Left renal pelvis (tissue), 4 donors: ENCODE data around the gene NUP42. TPM values are rescaled to one million over a fixed set of nuclear protein-coding genes. Genes with fewer than 3 reads are reported as not detected.

Experiments
- DNase-seq, 4 donors: peaks; one replicate each; pipeline ENCODE4 v3.0.0-alpha.2; 2013; ENCODE audit warnings: low read depth in 4 of 4, low spot score in 3 of 4
- polyA plus RNA-seq, 4 donors: library from polyadenylated mRNA; unstranded; fragments of 120-200 nt; gene quantifications; one replicate each; pipeline ENCODE4 v1.2.1, GENCODE V29; 2013; ENCODE audit not compliant: insufficient read length in 4 of 4

NUP42 gene
- polyA plus RNA-seq, 4 donors = 55.8 to 85.1 (median 61.5) TPM

DNA sequence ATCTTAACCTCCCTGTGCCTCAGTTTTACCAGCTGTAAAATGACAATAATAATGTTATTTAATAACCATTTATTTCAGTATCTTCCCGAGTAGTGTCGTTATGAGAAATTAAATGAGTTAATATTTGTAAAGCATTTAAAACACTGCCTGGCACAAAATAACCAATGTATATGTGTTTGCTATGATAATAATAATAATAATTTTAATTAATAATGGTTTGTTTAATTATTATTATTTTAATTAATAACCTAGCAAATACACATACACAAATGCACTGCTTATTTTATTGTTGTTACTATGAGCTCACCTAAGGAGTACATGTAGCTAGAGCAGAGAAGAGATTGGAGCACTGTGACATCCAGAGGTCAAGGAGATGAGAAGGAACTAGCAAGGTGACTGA is 46.6 kb downstream of the NUP42 start:
- DNase-seq = no peak

DNA sequence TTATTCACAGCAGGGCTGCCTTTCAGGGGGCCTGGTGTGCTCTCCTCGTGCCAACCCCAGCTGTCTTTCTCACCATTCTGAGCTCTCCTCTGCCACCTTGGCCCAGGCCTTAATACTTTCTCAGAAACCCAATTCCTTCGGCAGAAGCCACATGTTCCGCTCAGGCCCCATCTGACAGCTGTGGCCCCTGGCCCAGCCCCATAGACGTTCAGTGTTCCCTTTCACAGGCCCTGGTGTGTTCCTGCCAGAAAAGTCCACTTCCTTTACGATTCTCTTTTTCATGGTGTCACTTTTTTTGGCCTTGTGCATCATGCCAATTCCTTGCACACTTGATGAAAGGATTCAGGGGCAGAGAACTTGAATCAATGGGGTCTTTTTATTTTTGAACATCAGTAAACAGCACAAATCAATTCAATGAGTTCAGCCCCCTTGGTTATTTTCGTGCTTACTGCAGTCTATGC is 48.8 kb downstream of the NUP42 start:
- no peak for DNase-seq

DNA sequence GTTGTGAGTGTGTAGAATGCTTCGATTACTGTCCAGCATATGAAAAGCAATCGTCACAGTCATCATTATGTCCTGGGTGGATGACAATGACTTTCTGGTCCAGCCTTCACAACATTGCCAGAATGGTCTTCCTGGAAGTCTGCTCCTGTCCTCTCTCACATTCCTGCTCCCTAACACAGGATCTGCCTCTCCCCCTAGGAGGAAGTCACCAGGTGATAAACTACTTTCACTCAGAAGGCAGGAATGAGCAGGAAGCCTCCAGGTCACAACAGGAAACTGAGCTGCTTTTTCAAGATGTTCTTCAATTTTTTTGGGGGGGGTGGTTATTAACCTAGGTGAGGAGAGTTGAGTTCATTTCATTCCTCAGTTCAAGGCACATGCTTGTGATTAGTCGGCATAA is 51.1 kb downstream of the NUP42 start:
- DNase-seq = no peak

DNA sequence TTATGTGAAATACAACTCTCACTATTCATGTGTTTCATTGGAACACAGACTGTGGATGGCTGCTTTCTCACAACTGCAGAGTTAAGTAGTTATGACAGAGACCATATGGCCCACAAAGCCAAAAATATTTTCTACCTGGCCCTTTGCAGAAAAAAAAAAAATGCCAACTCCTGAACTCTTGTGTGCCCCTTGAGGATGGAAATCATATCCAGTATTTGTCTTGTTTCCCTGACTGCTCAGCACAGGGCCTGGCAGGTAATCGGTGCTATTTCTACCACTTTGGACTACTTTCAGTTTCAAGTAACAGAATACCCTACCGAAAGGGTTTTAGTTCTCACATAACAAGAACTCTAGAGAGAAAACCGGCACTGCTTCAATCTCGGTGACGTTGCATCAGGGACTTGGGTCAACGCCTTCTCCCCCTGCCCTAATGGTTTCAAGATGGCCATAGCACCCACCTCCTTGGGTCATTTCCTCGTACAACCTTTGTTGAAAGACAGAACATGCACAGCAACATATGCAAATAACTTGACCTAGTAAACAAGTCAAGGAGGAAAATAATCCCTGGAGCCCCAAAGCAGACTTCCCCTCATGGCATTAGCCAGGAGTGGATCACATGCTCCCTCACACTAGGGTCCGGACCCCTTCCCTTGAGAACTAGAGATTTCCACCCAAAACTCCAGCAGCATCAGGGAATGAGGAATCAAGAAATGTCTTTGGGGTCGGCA is 52.9 kb downstream of the NUP42 start:
- no peak for DNase-seq

DNA sequence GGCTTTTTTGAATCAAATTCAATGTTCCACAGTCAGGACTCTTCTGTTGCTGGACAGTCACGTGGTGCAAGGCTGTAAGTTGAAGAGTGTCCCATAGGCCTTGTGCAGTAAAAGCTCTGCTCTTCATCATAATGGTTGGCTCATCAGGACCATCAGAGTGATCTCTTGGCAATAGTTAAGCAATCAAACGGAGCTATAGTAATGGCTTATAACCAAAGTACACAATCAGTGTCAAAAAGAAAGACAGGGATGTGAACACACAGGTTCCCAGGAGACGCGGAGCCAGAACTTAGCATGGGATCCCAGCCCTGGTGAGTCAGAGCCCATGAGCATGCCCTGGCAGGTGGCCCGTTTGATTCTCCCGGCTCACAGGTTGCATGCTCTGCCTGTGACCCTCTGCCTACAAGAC is 54.0 kb downstream of the NUP42 start:
- DNase-seq = no peak

DNA sequence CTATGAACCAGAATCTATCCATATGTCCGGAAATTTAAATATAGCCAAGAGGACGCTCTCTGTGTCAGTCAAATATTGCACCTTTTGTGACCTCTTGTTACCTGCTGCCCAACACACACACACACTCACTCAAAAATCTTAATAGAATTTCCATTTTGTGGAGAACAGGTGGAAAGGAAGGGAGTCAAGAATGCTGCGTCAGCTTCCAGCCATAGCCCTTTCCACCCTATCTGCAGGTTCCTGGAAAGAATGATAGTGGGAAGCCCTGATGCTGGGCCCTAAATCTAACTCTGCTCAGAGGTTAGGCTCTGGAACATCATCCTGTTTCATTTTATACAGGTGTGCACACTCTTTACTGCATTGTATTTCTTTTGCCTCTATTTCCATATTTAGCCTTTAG is 55.2 kb downstream of the NUP42 start:
- DNase-seq = no peak

DNA sequence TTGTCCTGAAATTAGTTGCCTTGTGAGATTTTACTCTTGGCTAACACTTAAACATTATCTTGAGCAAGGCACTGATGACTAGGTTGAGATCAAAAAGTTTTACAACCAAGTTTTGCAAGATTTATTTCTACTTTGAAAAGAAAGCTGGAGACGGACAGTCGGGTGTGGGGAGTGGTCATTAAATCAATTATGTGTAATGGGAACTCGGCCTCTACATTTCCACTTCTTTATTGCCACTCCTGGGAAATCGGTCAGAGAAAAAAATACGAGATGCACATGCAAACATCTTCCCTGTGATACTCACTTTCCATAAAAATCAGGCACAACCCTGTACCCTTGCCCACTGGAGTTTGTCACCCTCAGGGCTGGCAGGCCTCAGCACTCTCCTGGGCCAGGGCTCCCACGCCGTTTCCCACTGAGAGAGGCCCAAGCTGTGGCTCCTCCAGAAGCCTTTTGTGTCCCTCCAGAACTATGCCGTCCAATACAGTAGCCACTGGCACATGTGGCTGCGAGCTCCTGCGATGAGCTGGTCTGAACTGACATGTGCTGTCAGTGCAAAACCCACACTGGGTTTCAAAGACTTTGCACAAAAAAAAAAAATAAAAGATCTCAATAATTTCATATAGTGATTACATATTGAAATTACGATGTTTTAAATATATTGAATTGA is 57.3 kb downstream of the NUP42 start:
- DNase-seq = no peak

DNA sequence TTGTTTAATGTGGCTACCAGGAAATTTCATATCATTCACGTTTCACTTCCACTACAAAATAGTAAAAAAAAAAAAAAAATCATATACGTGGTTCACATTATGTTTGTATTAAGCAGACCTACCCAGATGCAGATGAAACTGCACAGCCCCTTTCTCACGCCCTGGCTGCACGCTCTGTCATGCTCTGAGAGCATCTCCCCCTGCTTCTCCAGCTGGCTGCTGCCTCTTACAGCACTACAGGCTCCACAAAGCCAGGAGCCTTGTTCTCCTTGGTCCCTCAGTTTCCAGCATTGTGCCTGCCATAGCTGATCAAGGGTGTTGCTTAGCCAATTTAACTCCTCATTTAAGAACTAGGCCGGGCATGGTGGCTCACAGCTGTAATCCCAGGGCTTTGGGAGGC is 57.9 kb downstream of the NUP42 start:
- DNase-seq = no peak

DNA sequence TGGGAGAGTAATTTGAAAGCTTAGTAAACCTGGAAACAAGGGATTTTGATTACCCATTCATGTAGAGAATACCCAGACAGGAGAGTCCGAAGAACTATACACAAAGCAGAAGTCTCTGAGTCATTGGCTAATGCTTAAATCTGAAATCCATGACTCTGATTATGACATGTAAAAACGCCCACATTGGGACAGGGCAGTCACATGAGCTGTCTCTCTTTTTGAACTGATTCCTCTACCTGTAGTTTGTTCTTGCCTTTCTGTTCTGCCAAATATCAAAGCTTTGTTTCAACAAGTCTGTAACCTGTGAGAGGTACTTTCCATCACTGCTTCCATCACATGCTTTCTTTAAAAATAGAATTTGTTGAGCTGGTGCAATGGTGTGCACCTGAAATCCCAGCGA is 60.5 kb downstream of the NUP42 start:
- DNase-seq = no peak

DNA sequence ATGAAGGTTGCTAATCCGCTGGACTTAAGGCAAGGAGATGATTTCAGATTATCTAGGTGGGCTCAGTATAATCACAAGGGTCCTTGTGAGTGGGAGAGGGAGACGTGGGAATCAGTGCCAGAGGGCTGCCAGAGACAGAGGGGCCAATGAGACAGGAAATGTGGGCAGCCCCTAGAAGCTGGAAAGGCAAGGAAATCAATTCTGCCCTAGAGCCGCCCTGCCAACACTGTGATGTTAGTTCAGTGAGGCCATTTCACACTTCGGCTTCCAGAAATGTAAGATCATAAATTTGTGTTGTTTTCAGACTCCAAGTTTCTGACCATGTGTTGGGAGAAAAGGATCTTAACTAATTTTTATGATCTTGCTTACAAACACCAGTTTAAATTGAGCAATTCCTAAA is 61.1 kb downstream of the NUP42 start:
- no peak for DNase-seq

DNA sequence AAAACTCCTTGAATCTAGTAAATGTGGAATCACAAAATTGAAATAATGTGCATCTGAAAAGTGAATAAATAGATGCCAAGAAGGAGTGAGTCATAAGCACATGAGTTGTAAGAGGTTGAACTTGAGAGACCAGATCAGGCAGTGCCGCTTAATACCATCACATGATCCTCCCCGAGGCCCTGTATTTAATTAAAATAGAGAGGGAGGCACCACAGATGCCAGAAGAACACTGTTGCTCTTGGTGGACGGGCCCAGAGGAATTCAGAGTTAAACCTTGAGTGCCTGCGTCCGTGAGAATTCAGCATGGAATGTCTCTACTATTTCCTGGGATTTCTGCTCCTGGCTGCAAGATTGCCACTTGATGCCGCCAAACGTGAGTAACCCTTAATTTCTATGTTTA is 64.7 kb downstream of the NUP42 start, which contains the start of gene GPNMB:
Gene GPNMB (plus strand): TSS at position 221 of the 400 bp plus-strand sequence. CDS start 83 bp downstream, at position 304.
- no peak for DNase-seq

DNA sequence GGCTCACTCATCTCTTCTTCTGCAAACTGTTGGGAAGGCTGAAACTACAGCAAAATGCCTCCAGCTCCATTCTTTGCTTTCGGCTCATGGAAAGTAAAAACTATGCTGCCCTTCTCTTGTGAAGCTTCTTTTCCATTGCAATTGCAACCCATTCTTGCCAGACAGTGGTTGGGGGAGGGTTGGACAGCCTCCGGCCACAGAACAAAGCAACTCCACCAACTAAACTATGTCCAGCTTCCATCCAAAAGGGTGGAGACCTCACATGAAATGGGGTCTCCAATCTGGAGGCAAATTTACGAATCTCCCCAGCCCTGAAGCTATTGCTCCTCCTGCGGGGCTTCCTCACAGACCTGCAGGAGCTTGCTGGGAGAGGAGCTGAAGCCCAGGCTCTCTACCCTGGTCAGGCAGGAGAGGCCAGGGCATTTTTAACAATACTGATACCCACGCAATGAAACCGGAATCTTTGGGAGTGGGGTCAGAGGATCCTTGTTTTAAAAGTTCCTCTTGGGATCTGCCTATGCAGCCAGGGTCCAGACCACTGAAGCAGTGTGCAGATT is 65.3 kb downstream of the NUP42 start:
- DNase-seq = no peak

DNA sequence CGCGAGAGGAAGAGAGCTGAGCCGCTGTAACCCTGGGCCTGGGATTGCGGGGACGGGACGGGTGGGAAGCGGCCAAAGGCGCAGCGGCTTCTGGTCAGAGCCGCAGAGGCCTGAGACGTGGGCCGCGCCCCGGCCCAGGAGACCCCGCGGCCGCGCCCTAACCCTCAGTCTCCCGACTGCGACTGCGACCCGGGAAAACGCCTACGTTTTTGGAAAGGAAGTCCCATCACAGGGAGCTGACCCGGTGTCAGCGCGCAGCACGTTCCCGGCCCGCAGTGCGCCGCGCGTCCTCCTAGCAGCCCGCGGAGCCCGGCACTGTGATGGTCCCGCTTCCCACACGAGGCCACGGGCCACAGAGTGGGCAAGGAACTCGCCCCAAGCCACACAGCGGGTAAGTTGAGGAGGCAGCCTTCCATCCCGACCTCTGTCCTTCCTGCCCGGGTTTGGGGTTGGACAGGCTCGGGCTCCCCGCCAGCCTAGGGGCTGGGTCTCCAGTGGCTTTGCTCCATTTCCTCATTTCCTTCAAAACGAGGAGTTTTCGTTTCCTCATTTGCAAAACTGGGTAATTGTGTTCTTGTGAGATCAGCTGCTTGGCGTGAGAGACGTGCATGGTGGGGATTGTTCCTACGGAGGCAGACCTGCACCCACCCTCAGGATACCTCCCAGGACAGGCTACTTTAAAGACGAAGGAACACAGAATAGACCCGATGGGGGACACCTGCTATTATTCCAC is 65.9 kb downstream of the NUP42 start:
- DNase-seq = no peak

DNA sequence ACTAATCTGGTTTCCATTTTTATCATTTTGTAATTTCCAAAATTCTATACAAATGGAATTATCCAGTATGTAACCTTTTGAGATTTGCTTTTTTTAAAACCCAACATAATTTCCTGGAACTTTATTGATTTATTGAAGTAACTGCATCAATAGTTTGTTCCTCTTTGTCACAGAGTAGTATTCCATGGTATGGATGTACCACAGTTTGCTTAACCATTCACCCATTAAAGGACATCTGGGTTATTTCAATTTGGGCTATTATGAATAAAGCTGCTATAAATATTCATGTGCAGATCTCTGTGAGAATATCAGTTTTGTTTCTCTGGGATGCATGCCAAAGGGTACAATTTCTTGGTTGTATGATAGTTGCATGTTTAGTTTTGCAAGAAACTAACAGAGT is 67.6 kb downstream of the NUP42 start:
- no peak for DNase-seq

Other genes with a start within 250 kb of the NUP42 start
- 10 to 100 TPM; 19.1 to 32.3 (median 26.4) TPM for gene HYCC1, start 167.9 kb upstream of the NUP42 start, polyA plus RNA-seq
- 10 to 100 TPM; 49.1 to 54.4 (median 50.3) TPM for gene KLHL7, start 76.3 kb upstream of the NUP42 start, polyA plus RNA-seq
- 10 to 100 TPM; 21.8 to 74.2 (median 30.8) TPM for gene GPNMB, start 64.7 kb downstream of the NUP42 start, polyA plus RNA-seq
- gene MALSU1, start 117.3 kb downstream of the NUP42 start, polyA plus RNA-seq = 10 to 100 TPM; 43.3 to 56.8 (median 48.2) TPM